GM12878 (cell line): ENCODE measurements around the gene ETV2. TPM values are rescaled to one million over a fixed set of nuclear protein-coding genes. Genes with fewer than 3 reads are reported as not detected.

Source experiments
- IKZF2 ChIP-seq, 2 experiments: fragments of 450-650 bp; IDR thresholded peaks; 2 replicates each; pipeline ENCODE4 v1.6.1; 2017; ENCODE audit warnings: mild to moderate bottlenecking in 2 of 2, moderate library complexity in 2 of 2
- IRF4 ChIP-seq: IDR thresholded peaks from 2 replicates; pipeline ENCODE4 v1.6.1; 2011; ENCODE audit warnings: low read depth, low read length
- NBN ChIP-seq: fragments of 450-650 bp; IDR thresholded peaks from 2 replicates; pipeline ENCODE4 v1.6.1; 2016
- POU2F2 ChIP-seq: IDR thresholded peaks from 3 replicates; pipeline ENCODE4 v1.6.1; 2011; ENCODE audit warnings: low read depth, mild to moderate bottlenecking, low read length, borderline replicate concordance
- SIN3A ChIP-seq: IDR thresholded peaks from 2 replicates; pipeline ENCODE4 v1.6.1; 2012; ENCODE audit warnings: low read depth, low read length, improper control_type of control experiment
- SMC3 ChIP-seq: IDR thresholded peaks from 2 replicates; pipeline ENCODE4 v1.6.1; 2011; ENCODE audit warnings: low read length, improper control_type of control experiment, borderline replicate concordance
- SRF ChIP-seq, 2 experiments: IDR thresholded peaks; 2 replicates each; pipeline ENCODE4 v1.6.1; 2011; ENCODE audit warnings: low read depth in 2 of 2, low read length in 2 of 2, mild to moderate bottlenecking in 1 of 2, moderate library complexity in 1 of 2
- ZNF622 ChIP-seq: fragments of 450-650 bp; IDR thresholded peaks from 2 replicates; pipeline ENCODE4 v1.6.1; 2017; ENCODE audit warnings: mild to moderate bottlenecking, inconsistent platforms
- polyA plus RNA-seq, 11 experiments: library from polyadenylated mRNA; depleted of rRNA in 4 of 11; unstranded in 6 of 11; stranded (reverse) in 5 of 11; fragments of >200 nt; fragmentation: Nextera tagmentation in 4 of 11; fragmentation: Illumina TruSeq in 1 of 11; extraction: Ambion mirVana in 4 of 11; extraction: Trizol in 1 of 11; gene quantifications; 1 replicate in 1 of 11; 2 replicates in 10 of 11; pipeline versions ENCODE4 v1.2.1 to v1.2.3, GENCODE V29; 2011 to 2016; ENCODE audit warnings: inconsistent platforms in 2 of 11, missing spikeins in 2 of 11, low read depth in 1 of 11
- total RNA-seq, 4 experiments: library from RNA; depleted of rRNA in 3 of 4; stranded (reverse); fragments of >200 nt in 3 of 4; fragmentation: Illumina TruSeq in 1 of 4; extraction: Trizol in 1 of 4; gene quantifications; 2 replicates each; pipeline versions ENCODE4 v1.2.1 to v1.2.3, GENCODE V29; 2013 to 2021
- TF ChIP-seq, protein P1 (sequence below): fragments of 450-650 bp; IDR thresholded peaks from 2 replicates; pipeline ENCODE4 v1.6.1; 2016; ENCODE audit warnings: mild to moderate bottlenecking

ETV2 gene
- total and polyA plus RNA-seq, 10 of the 15 experiments (the other 5 are each of a cell fraction or from before 2014, with no cell fraction given), result 0.10 to 1.4 (median 0.54) TPM; not detected in 1

DNA sequence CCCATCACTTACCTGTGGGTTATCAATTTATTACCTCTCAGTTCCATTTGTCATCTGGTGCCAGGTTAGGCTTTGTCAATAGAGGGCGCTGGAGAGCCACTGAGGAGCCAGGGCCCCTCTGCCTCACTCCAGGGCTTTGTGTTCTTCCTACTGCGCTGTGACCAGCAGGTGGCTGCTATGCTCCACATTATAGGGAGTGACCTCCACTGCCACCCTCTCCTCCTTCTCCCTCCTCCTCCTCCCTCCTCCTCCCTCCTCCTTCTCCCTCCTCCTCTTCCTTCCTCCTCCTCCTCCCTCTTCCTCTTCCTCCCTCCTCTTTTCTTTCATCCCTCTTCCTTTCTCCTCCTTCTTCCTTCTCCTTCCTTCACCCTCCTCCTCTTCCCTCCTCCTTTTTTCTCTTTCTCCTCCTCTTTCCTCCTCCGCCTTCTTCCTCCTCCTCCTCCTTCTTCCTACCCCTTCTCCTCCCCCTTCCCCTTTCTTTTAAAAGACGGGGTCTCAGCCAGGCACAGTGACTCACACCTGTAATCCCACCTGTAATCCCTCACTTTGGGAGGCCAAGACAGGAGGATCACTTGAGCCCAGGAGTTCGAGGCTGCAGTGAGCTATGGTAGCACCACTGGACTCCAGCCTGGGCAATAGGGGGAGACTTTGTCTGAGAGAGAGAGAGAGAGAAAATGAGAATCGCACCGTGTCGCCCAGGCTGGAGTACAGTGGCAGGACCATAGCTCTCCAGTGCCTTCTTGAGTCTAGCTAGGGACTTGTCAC lies 52.5 kb downstream of the ETV2 start (continued):
- TF ChIP-seq, protein P1, sequence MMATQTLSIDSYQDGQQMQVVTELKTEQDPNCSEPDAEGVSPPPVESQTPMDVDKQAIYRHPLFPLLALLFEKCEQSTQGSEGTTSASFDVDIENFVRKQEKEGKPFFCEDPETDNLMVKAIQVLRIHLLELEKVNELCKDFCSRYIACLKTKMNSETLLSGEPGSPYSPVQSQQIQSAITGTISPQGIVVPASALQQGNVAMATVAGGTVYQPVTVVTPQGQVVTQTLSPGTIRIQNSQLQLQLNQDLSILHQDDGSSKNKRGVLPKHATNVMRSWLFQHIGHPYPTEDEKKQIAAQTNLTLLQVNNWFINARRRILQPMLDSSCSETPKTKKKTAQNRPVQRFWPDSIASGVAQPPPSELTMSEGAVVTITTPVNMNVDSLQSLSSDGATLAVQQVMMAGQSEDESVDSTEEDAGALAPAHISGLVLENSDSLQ, result peak; percentile 60
- peak; percentile 54; the same call in 1 of the 2 replicates for TF ChIP-seq SIN3A
- TF ChIP-seq IKZF2 (IDR thresholded peaks at IDR 0.05), result peak; percentile 84 to 89
- peak; percentile 58; the same call in 1 of the 2 replicates for TF ChIP-seq IRF4
- TF ChIP-seq POU2F2, result peak; percentile 66; the same call in 1 of the 3 replicates
- TF ChIP-seq SMC3, result peak; percentile 100
- TF ChIP-seq SRF (IDR thresholded peaks at IDR 0.05; ENCODE audit: low read depth in 2 of 2, low read length in 2 of 2), result 0 out of 4 replicates have a peak, but pooled peaks of 1 of the 2 experiments have one; percentile 48
- peak; percentile 95 for TF ChIP-seq NBN
- TF ChIP-seq ZNF622, result 0 out of 2 replicates have a peak, but pooled peaks have one; percentile 8

Other genes starting within 250 kb of the ETV2 start
Only the 7 nearest of the 25 such genes appear.
- not detected in 2 replicates for gene PMIS2, start 55.6 kb upstream of the ETV2 start, total RNA-seq (2014; rRNA removed)
- gene PMIS2, start 55.6 kb upstream of the ETV2 start, total RNA-seq (2014; rRNA removed; fragmentation: Illumina TruSeq; extraction: Trizol), result not detected in 2 replicates
- not detected in 2 replicates for gene PMIS2, start 55.6 kb upstream of the ETV2 start, total RNA-seq (2021)
- not detected in 2 replicates for gene PMIS2, start 55.6 kb upstream of the ETV2 start, polyA plus RNA-seq (2011; rRNA removed)
- not detected in 2 replicates for gene PMIS2, start 55.6 kb upstream of the ETV2 start, polyA plus RNA-seq (2014; fragmentation: Illumina TruSeq; extraction: Trizol)
- not detected for gene PMIS2, start 55.6 kb upstream of the ETV2 start, polyA plus RNA-seq (2014; fragmentation: Nextera tagmentation; extraction: Ambion mirVana)
- gene PMIS2, start 55.6 kb upstream of the ETV2 start, polyA plus RNA-seq (2014; rRNA removed), result not detected in 2 replicates
- gene PMIS2, start 55.6 kb upstream of the ETV2 start, polyA plus RNA-seq (2016; fragmentation: Nextera tagmentation; extraction: Ambion mirVana), result not detected
- 25.7 and 28.0 TPM in 2 replicates for gene HAUS5, start 29.0 kb upstream of the ETV2 start, total RNA-seq (2014; rRNA removed)
- 8.6 and 8.9 TPM in 2 replicates for gene HAUS5, start 29.0 kb upstream of the ETV2 start, total RNA-seq (2014; rRNA removed; fragmentation: Illumina TruSeq; extraction: Trizol)
- 32.6 and 34.9 TPM in 2 replicates for gene HAUS5, start 29.0 kb upstream of the ETV2 start, total RNA-seq (2021)
- gene HAUS5, start 29.0 kb upstream of the ETV2 start, polyA plus RNA-seq (2011; rRNA removed), result 7.9 and 9.7 TPM in 2 replicates
- gene HAUS5, start 29.0 kb upstream of the ETV2 start, polyA plus RNA-seq (2014; fragmentation: Illumina TruSeq; extraction: Trizol), result 5.1 and 7.6 TPM in 2 replicates
- 1 to 10 TPM; 3.1 to 3.6 TPM for gene HAUS5, start 29.0 kb upstream of the ETV2 start, polyA plus RNA-seq (2014; fragmentation: Nextera tagmentation; extraction: Ambion mirVana)
- gene HAUS5, start 29.0 kb upstream of the ETV2 start, polyA plus RNA-seq (2014; rRNA removed), result 25.5 and 28.5 TPM in 2 replicates
- gene HAUS5, start 29.0 kb upstream of the ETV2 start, polyA plus RNA-seq (2016; fragmentation: Nextera tagmentation; extraction: Ambion mirVana), result 10 to 100 TPM; 31.3 to 32.0 TPM
- gene RBM42, start 12.7 kb upstream of the ETV2 start, total RNA-seq (2014; rRNA removed), result 53.9 and 58.8 TPM in 2 replicates
- 20.5 and 23.8 TPM in 2 replicates for gene RBM42, start 12.7 kb upstream of the ETV2 start, total RNA-seq (2014; rRNA removed; fragmentation: Illumina TruSeq; extraction: Trizol)
- 94.6 and 105 TPM in 2 replicates for gene RBM42, start 12.7 kb upstream of the ETV2 start, total RNA-seq (2021)
- 16.6 and 38.3 TPM in 2 replicates for gene RBM42, start 12.7 kb upstream of the ETV2 start, polyA plus RNA-seq (2011; rRNA removed)
- gene RBM42, start 12.7 kb upstream of the ETV2 start, polyA plus RNA-seq (2014; fragmentation: Illumina TruSeq; extraction: Trizol), result 4.0 and 16.3 TPM in 2 replicates
- gene RBM42, start 12.7 kb upstream of the ETV2 start, polyA plus RNA-seq (2014; fragmentation: Nextera tagmentation; extraction: Ambion mirVana), result 10 to 100 TPM in 1 of 2 experiments, 1 to 10 TPM in 1; 4.2 to 11.1 TPM
- 68.4 and 83.3 TPM in 2 replicates for gene RBM42, start 12.7 kb upstream of the ETV2 start, polyA plus RNA-seq (2014; rRNA removed)
- 100 to 1,000 TPM; 105 to 117 TPM for gene RBM42, start 12.7 kb upstream of the ETV2 start, polyA plus RNA-seq (2016; fragmentation: Nextera tagmentation; extraction: Ambion mirVana)
- 813 and 819 TPM in 2 replicates for gene COX6B1, start 6.6 kb downstream of the ETV2 start, total RNA-seq (2014; rRNA removed)
- 691 and 694 TPM in 2 replicates for gene COX6B1, start 6.6 kb downstream of the ETV2 start, total RNA-seq (2014; rRNA removed; fragmentation: Illumina TruSeq; extraction: Trizol)
- gene COX6B1, start 6.6 kb downstream of the ETV2 start, total RNA-seq (2021), result 500 and 540 TPM in 2 replicates
- 503 and 834 TPM in 2 replicates for gene COX6B1, start 6.6 kb downstream of the ETV2 start, polyA plus RNA-seq (2011; rRNA removed)
- gene COX6B1, start 6.6 kb downstream of the ETV2 start, polyA plus RNA-seq (2014; fragmentation: Illumina TruSeq; extraction: Trizol), result 764 and 890 TPM in 2 replicates
- gene COX6B1, start 6.6 kb downstream of the ETV2 start, polyA plus RNA-seq (2014; fragmentation: Nextera tagmentation; extraction: Ambion mirVana), result 1,000 to 10,000 TPM; 1,597 to 1,700 TPM
- 822 and 846 TPM in 2 replicates for gene COX6B1, start 6.6 kb downstream of the ETV2 start, polyA plus RNA-seq (2014; rRNA removed)
- gene COX6B1, start 6.6 kb downstream of the ETV2 start, polyA plus RNA-seq (2016; fragmentation: Nextera tagmentation; extraction: Ambion mirVana), result 100 to 1,000 TPM; 912 to 984 TPM
- gene UPK1A, start 24.8 kb downstream of the ETV2 start, total RNA-seq (2014; rRNA removed), result not detected in 2 replicates
- not detected in 2 replicates for gene UPK1A, start 24.8 kb downstream of the ETV2 start, total RNA-seq (2014; rRNA removed; fragmentation: Illumina TruSeq; extraction: Trizol)
- not detected in 2 replicates for gene UPK1A, start 24.8 kb downstream of the ETV2 start, total RNA-seq (2021)
- 1.3 and 1.9 TPM in 2 replicates for gene UPK1A, start 24.8 kb downstream of the ETV2 start, polyA plus RNA-seq (2011; rRNA removed)
- gene UPK1A, start 24.8 kb downstream of the ETV2 start, polyA plus RNA-seq (2014; fragmentation: Illumina TruSeq; extraction: Trizol), result not detected in 2 replicates
- under 1 TPM in 1 of 2 experiments, not detected in 1; 0.26 TPM for gene UPK1A, start 24.8 kb downstream of the ETV2 start, polyA plus RNA-seq (2014; fragmentation: Nextera tagmentation; extraction: Ambion mirVana)
- 0.06 and 0.15 TPM in 2 replicates for gene UPK1A, start 24.8 kb downstream of the ETV2 start, polyA plus RNA-seq (2014; rRNA removed)
- gene UPK1A, start 24.8 kb downstream of the ETV2 start, polyA plus RNA-seq (2016; fragmentation: Nextera tagmentation; extraction: Ambion mirVana), result not detected
- gene ZBTB32, start 62.8 kb downstream of the ETV2 start, total RNA-seq (2014; rRNA removed), result 11.0 and 13.9 TPM in 2 replicates
- gene ZBTB32, start 62.8 kb downstream of the ETV2 start, total RNA-seq (2014; rRNA removed; fragmentation: Illumina TruSeq; extraction: Trizol), result 11.0 and 11.4 TPM in 2 replicates
- 45.6 and 46.7 TPM in 2 replicates for gene ZBTB32, start 62.8 kb downstream of the ETV2 start, total RNA-seq (2021)
- gene ZBTB32, start 62.8 kb downstream of the ETV2 start, polyA plus RNA-seq (2011; rRNA removed), result 10.2 and 18.2 TPM in 2 replicates
- gene ZBTB32, start 62.8 kb downstream of the ETV2 start, polyA plus RNA-seq (2014; fragmentation: Illumina TruSeq; extraction: Trizol), result 6.2 and 13.2 TPM in 2 replicates
- gene ZBTB32, start 62.8 kb downstream of the ETV2 start, polyA plus RNA-seq (2014; fragmentation: Nextera tagmentation; extraction: Ambion mirVana), result 1 to 10 TPM; 1.0 to 3.6 TPM
- 34.7 and 36.7 TPM in 2 replicates for gene ZBTB32, start 62.8 kb downstream of the ETV2 start, polyA plus RNA-seq (2014; rRNA removed)
- 10 to 100 TPM; 32.4 to 36.4 TPM for gene ZBTB32, start 62.8 kb downstream of the ETV2 start, polyA plus RNA-seq (2016; fragmentation: Nextera tagmentation; extraction: Ambion mirVana)
- 5.3 and 7.8 TPM in 2 replicates for gene KMT2B, start 76.3 kb downstream of the ETV2 start, total RNA-seq (2014; rRNA removed)
- 3.8 and 3.9 TPM in 2 replicates for gene KMT2B, start 76.3 kb downstream of the ETV2 start, total RNA-seq (2014; rRNA removed; fragmentation: Illumina TruSeq; extraction: Trizol)
- gene KMT2B, start 76.3 kb downstream of the ETV2 start, total RNA-seq (2021), result 35.3 and 35.6 TPM in 2 replicates
- gene KMT2B, start 76.3 kb downstream of the ETV2 start, polyA plus RNA-seq (2011; rRNA removed), result 6.8 and 14.9 TPM in 2 replicates
- gene KMT2B, start 76.3 kb downstream of the ETV2 start, polyA plus RNA-seq (2014; fragmentation: Illumina TruSeq; extraction: Trizol), result 7.6 and 14.7 TPM in 2 replicates
- gene KMT2B, start 76.3 kb downstream of the ETV2 start, polyA plus RNA-seq (2014; fragmentation: Nextera tagmentation; extraction: Ambion mirVana), result under 1 TPM; 0.71 to 0.91 TPM
- gene KMT2B, start 76.3 kb downstream of the ETV2 start, polyA plus RNA-seq (2014; rRNA removed), result 21.9 and 23.0 TPM in 2 replicates
- 1 to 10 TPM; 4.0 to 4.1 TPM for gene KMT2B, start 76.3 kb downstream of the ETV2 start, polyA plus RNA-seq (2016; fragmentation: Nextera tagmentation; extraction: Ambion mirVana)